Placental epithelial cell (primary cell): ENCODE measurements around the gene ARL17A. TPM values are rescaled to one million over a fixed set of nuclear protein-coding genes. Genes with fewer than 3 reads are reported as not detected.

Source experiments
- small RNA-seq: library from RNA; depleted of rRNA; stranded (forward); fragments of <200 nt; gene quantifications from one replicate; pipeline ENCODE3, GENCODE V24; 2012
- total RNA-seq: library from RNA; depleted of rRNA; stranded (reverse); fragments of >200 nt; gene quantifications from 2 replicates; pipeline ENCODE4 v1.2.3, GENCODE V29; 2012

Gene ARL17A
- total RNA-seq = 9.9 and 12.2 TPM in 2 replicates

DNA sequence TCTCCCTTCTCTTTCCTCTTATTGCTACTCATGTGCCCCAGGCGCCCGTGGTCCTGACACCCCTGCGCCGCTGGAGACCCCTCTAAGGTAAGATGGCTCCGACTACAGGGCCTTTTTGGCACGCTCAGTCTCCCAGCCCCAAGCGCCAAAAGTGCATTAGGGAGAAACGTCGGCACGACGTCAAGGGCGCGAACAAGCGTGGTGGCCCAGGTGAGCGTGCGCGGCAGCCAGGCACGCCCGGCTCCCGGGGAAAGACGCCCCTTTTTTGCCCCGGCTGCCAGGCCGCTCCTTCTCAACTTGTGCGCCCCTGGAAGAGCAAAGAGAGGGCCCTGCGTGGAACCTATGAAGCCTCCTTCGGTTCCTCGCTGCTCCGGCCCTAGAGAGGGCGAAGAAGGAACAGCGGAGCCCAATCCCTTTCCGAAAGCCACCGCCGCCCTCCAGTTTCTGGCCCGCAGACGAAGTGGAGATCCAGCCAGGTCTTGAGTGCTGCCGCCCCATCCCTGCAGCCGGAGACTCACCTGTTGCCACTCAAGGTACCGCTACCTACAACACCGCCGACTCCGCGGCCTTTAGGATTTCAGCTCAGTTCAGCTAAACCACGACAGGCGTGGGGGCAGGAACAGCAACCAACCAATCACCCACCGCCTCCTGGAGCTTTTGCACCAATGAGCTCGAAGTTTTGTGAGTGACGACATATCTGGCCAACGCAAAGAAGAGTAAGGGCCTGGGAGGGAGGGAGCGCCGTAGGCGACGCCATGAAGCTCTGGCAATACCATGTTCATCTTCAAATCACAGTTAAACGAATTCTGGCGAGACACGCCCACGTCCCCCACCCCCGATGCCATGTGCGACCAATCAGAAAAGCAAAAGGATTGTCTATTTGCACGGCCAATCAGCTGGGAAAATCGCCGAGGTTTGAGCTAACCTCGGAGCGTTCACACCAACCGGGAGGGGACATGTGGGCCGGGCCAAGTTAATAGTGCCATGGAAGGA is at the start of gene ARL17A:
Gene ARL17A, minus strand, starts transcription at position 609 of the 993 bp plus-strand sequence. CDS start 3,369 bp downstream, outside the sequence.

GRCh38 chr17:46590157-46591146 is 11.0 kb upstream of the ARL17A start, which contains the start of gene NSF:
TSS of gene NSF (plus strand) at chr17:46590669. CDS start at chr17:46590776, 107 bp downstream.

DNA sequence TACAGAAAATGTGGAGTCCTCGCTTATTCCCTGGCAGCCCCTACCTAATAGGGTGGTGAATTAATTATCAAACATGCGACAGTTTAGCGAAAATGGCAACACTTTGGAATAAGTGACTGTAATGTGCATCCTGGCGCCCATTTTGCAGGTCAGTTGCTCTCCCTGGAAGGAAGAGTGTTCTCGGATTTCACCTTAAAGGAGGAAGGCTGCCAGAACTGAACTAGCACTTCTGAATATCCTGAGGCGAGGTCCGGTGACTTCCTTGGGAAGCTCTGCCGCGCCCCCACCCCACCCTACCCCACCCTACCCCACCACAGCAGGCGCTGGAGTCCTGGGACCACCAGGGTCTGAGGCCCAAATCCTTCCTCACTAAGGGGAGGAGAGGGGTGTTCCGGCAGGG is 67.3 kb downstream of the ARL17A start, which contains the start of gene LRRC37A2:
Gene LRRC37A2, plus strand, starts transcription at position 301 of the 400 bp plus-strand sequence. CDS start 245 bp downstream, outside the sequence.

Small RNA genes within 50 kb of the gene (small RNA-seq; reads per million reads assigned to genes)
- gene RN7SL199P = not detected

Other genes with a start within 250 kb of the ARL17A start
- 5.4 and 5.5 TPM in 2 replicates for gene ARL17B, start 217.9 kb downstream of the ARL17A start, total RNA-seq
- gene LRRC37A2, start 67.2 kb downstream of the ARL17A start, total RNA-seq = 6.6 and 8.6 TPM in 2 replicates
- 23.2 and 35.1 TPM in 2 replicates for gene NSF, start 11.0 kb upstream of the ARL17A start, total RNA-seq
- gene WNT3, start 239.0 kb upstream of the ARL17A start, total RNA-seq = 0.39 and 0.65 TPM in 2 replicates